T-helper 22 cell (primary cell): Measurements from ENCODE around the gene RNF220.
A peak's percentile ranks its signal among the peaks of the same experiment; 100 is the strongest.

ENCODE experiments used
- DNase-seq: peaks from one replicate; pipeline ENCODE4 v3.0.0-alpha.2; 2020; ENCODE audit warnings: low read depth

The RNF220 gene

GRCh38 chr1:44611419-44611818 lies 206.4 kb downstream of the RNF220 start:
- no peak for DNase-seq

- DNase-seq, result no peak
Measured at GRCh38 chr1:44611866-44612265, 206.8 kb downstream of the RNF220 start.

- no peak for DNase-seq
Measured at GRCh38 chr1:44613941-44614340, 208.9 kb downstream of the RNF220 start.

GRCh38 chr1:44616284-44616990 lies 211.4 kb downstream of the RNF220 start:
- DNase-seq, result no peak

- no peak for DNase-seq
Measured at GRCh38 chr1:44616991-44617702, 212.1 kb downstream of the RNF220 start.

- DNase-seq, result no peak
Measured at GRCh38 chr1:44617703-44618029, 212.6 kb downstream of the RNF220 start.

GRCh38 chr1:44619261-44619900 lies 214.3 kb downstream of the RNF220 start:
- no peak for DNase-seq

GRCh38 chr1:44620072-44620471 lies 215.0 kb downstream of the RNF220 start:
- no peak for DNase-seq

- no peak for DNase-seq
Measured at GRCh38 chr1:44621841-44622286, 216.8 kb downstream of the RNF220 start.

GRCh38 chr1:44624268-44624901 lies 219.3 kb downstream of the RNF220 start:
- no peak for DNase-seq

GRCh38 chr1:44625348-44625747 lies 220.3 kb downstream of the RNF220 start:
- no peak for DNase-seq

GRCh38 chr1:44628962-44629756 lies 224.1 kb downstream of the RNF220 start:
- DNase-seq, result no peak

GRCh38 chr1:44630116-44630515 lies 225.1 kb downstream of the RNF220 start:
- no peak for DNase-seq

- DNase-seq, result no peak
Measured at GRCh38 chr1:44631333-44631646, 226.2 kb downstream of the RNF220 start.

- peak; percentile 81 for DNase-seq
Measured at GRCh38 chr1:44631647-44632539, 226.8 kb downstream of the RNF220 start.

- no peak for DNase-seq
Measured at GRCh38 chr1:44632598-44632997, 227.5 kb downstream of the RNF220 start.

- DNase-seq, result no peak
Measured at GRCh38 chr1:44634606-44635189, 229.6 kb downstream of the RNF220 start.

- no peak for DNase-seq
Measured at GRCh38 chr1:44635439-44635838, 230.4 kb downstream of the RNF220 start.

- DNase-seq, result no peak
Measured at GRCh38 chr1:44636083-44636687, 231.1 kb downstream of the RNF220 start.
